Hepatocyte (in vitro differentiated cells): ENCODE measurements around the gene TEX52. TPM values are rescaled to one million over a fixed set of nuclear protein-coding genes. Genes with fewer than 3 reads are reported as not detected.

ENCODE experiments used
- DNase-seq: peaks from one replicate; pipeline ENCODE4 v3.0.0-alpha.2; 2016; ENCODE audit warnings: low spot score
- H2AFZ ChIP-seq: fragments of 200-600 bp; sonication (generic); 2 replicates; pipeline ENCODE4 v1.6.0; 2016; ENCODE audit warnings: antibody characterized with exemption, mild to moderate bottlenecking
- H3K27ac ChIP-seq: fragments of 200-600 bp; sonication (generic); 2 replicates; pipeline ENCODE4 v1.5.1; 2016; ENCODE audit warnings: mild to moderate bottlenecking
- H3K27me3 ChIP-seq: fragments of 200-600 bp; sonication (generic); 2 replicates; pipeline ENCODE4 v1.6.1; 2016
- H3K36me3 ChIP-seq: fragments of 200-600 bp; sonication (generic); replicated peaks from 2 replicates; pipeline ENCODE4 v1.5.1; 2016; ENCODE audit warnings: low read depth; ENCODE audit not compliant: insufficient read depth
- H3K4me1 ChIP-seq: fragments of 200-600 bp; sonication (generic); 2 replicates; pipeline ENCODE4 v1.5.1; 2016; ENCODE audit warnings: mild to moderate bottlenecking, moderate library complexity; ENCODE audit not compliant: insufficient read depth
- H3K4me2 ChIP-seq: fragments of 200-600 bp; sonication (generic); 2 replicates; pipeline ENCODE4 v1.6.0; 2016
- H3K4me3 ChIP-seq: fragments of 200-600 bp; sonication (generic); 2 replicates; pipeline ENCODE4 v1.5.1; 2016; ENCODE audit warnings: mild to moderate bottlenecking
- H3K79me2 ChIP-seq: fragments of 200-600 bp; sonication (generic); 2 replicates; pipeline ENCODE4 v1.6.0; 2017; ENCODE audit warnings: mild to moderate bottlenecking
- H3K9me2 ChIP-seq: fragments of 200-600 bp; sonication (generic); replicated peaks from 2 replicates; pipeline ENCODE4 v1.6.0; 2017; ENCODE audit warnings: mild to moderate bottlenecking; ENCODE audit not compliant: insufficient read depth
- H3K9me3 ChIP-seq: fragments of 200-600 bp; sonication (generic); 2 replicates; pipeline ENCODE4 v1.5.1; 2016; ENCODE audit warnings: low read depth, mild to moderate bottlenecking
- H4K20me1 ChIP-seq: fragments of 200-600 bp; sonication (generic); 2 replicates; pipeline ENCODE4 v1.6.0; 2016; ENCODE audit warnings: mild to moderate bottlenecking; ENCODE audit not compliant: insufficient read depth, poor library complexity, severe bottlenecking
- EZH2 ChIP-seq: fragments of 200-600 bp; sonication (generic); IDR thresholded peaks from 2 replicates; pipeline ENCODE4 v1.6.1; 2016; ENCODE audit warnings: antibody characterized with exemption, mild to moderate bottlenecking, borderline replicate concordance
- EZH2phosphoT487 ChIP-seq: fragments of 200-600 bp; sonication (generic); IDR thresholded peaks from one replicate; pipeline ENCODE4 v1.6.1; 2018; ENCODE audit warnings: antibody characterized with exemption, mild to moderate bottlenecking, low read depth, moderate library complexity; ENCODE audit not compliant: unreplicated experiment, severe bottlenecking
- WGBS: methylation state at CpG from one replicate; pipeline ENCODE4 v1.1.6; 2016; ENCODE audit warnings: low lambda C conversion rate; ENCODE audit errors: missing lambda C conversion rate; 5-methylcytosine and 5-hydroxymethylcytosine counted together
- polyA plus RNA-seq: library from polyadenylated mRNA; unstranded; fragments of >200 nt; fragmentation: Nextera tagmentation; extraction: Ambion mirVana; gene quantifications from 2 replicates; pipeline ENCODE4 v1.2.1, GENCODE V29; 2016
- total RNA-seq: library from RNA; depleted of rRNA; stranded (reverse); fragments of >200 nt; gene quantifications from 2 replicates; pipeline ENCODE4 v1.2.3, GENCODE V29; 2014
- TF ChIP-seq, protein P1 (sequence below): fragments of 200-600 bp; sonication (generic); IDR thresholded peaks from 2 replicates; pipeline ENCODE4 v1.5.1; 2016; ENCODE audit warnings: antibody characterized with exemption, mild to moderate bottlenecking; ENCODE audit not compliant: poor library complexity

TEX52 gene
- total RNA-seq (not detected in 2 replicates), polyA plus RNA-seq (not detected in 2 replicates)

GRCh38 chr12:2857021-2857431 lies at the start of gene TEX52:
Gene TEX52 (minus strand): TSS chr12:2857039. CDS start chr12:2857026, 13 bp downstream.
- 70% methylated on average over 3 of the region's 3 CpGs for WGBS
- Histone ChIP-seq H4K20me1 (no peaks in the 10 kb centered on the region), H3K27me3 (no peaks in the 10 kb centered on the region), H3K36me3 (no peaks in the 10 kb centered on the region), H3K9me3 (no peaks in the 10 kb centered on the region), H3K27ac (peak within 1 kb of the TSS; percentile 53), H3K4me1 (no peaks in the 10 kb centered on the region), H3K79me2 (no peaks in the 10 kb centered on the region), H3K9me2 (no peaks in the 10 kb centered on the region), H3K4me2 (no peak within 1 kb of the TSS), H2AFZ (no peak within 1 kb of the TSS), H3K4me3 (no peak within 1 kb of the TSS)
- DNase-seq: peak; percentile 57
- TF ChIP-seq, protein P1, sequence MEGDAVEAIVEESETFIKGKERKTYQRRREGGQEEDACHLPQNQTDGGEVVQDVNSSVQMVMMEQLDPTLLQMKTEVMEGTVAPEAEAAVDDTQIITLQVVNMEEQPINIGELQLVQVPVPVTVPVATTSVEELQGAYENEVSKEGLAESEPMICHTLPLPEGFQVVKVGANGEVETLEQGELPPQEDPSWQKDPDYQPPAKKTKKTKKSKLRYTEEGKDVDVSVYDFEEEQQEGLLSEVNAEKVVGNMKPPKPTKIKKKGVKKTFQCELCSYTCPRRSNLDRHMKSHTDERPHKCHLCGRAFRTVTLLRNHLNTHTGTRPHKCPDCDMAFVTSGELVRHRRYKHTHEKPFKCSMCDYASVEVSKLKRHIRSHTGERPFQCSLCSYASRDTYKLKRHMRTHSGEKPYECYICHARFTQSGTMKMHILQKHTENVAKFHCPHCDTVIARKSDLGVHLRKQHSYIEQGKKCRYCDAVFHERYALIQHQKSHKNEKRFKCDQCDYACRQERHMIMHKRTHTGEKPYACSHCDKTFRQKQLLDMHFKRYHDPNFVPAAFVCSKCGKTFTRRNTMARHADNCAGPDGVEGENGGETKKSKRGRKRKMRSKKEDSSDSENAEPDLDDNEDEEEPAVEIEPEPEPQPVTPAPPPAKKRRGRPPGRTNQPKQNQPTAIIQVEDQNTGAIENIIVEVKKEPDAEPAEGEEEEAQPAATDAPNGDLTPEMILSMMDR: no peak
- TF ChIP-seq EZH2phosphoT487 (no peak), EZH2 (no peak)

GRCh38 chr12:2904260-2904659 lies 47.4 kb upstream of the TEX52 start:
- Histone ChIP-seq H3K27me3 (no peaks in the 10 kb centered on the region), H3K27ac (no peak overlapping the region), H3K36me3 (no peaks in the 10 kb centered on the region), H3K79me2 (peaks cover 60% of the 10 kb centered on the region), H3K9me3 (no peaks in the 10 kb centered on the region), H3K4me1 (no peaks in the 10 kb centered on the region), H4K20me1 (peaks cover 7% of the 10 kb centered on the region), H3K4me3 (no peak overlapping the region), H3K4me2 (no peak overlapping the region), H3K9me2 (no peaks in the 10 kb centered on the region), H2AFZ (no peak overlapping the region)
- TF ChIP-seq EZH2phosphoT487: no peak
- no peak for TF ChIP-seq EZH2
- TF ChIP-seq, protein P1: no peak
- 98% methylated on average over 2 of the region's 2 CpGs for WGBS
- no peak for DNase-seq

GRCh38 chr12:2902272-2902880 lies 45.5 kb upstream of the TEX52 start:
- no peak overlapping the region for H3K27ac ChIP-seq
- TF ChIP-seq EZH2phosphoT487: no peak
- TF ChIP-seq, protein P1: no peak
- TF ChIP-seq EZH2: no peak
- no peak overlapping the region for H3K4me3 ChIP-seq
- no peaks in the 10 kb centered on the region for H3K4me1 ChIP-seq
- peak; percentile 13 for DNase-seq
- 53% methylated on average over 4 of the region's 4 CpGs for WGBS
- H3K9me2 ChIP-seq: no peaks in the 10 kb centered on the region
- H3K36me3 ChIP-seq: no peaks in the 10 kb centered on the region
- H3K27me3 ChIP-seq: no peaks in the 10 kb centered on the region
- H3K9me3 ChIP-seq: no peaks in the 10 kb centered on the region
- H2AFZ ChIP-seq: no peak overlapping the region
- no peak overlapping the region for H3K4me2 ChIP-seq
- peaks cover 64% of the 10 kb centered on the region for H3K79me2 ChIP-seq
- H4K20me1 ChIP-seq: peaks cover 12% of the 10 kb centered on the region
